HEK293 (cell line): Measurements from ENCODE around the gene USP3.

Experiments used
- CTCF ChIA-PET: fragments of 350-600 bp; formaldehyde crosslinking; extraction: SDS; loops from one replicate; lab custom pipeline; 2021; ENCODE audit warnings: antibody characterized with exemption; lab: Yijun Ruan, JAX
- POLR2A ChIA-PET: fragments of 300-600 bp; formaldehyde crosslinking; extraction: SDS; loops from one replicate; lab custom pipeline; 2020; ENCODE audit warnings: antibody characterized with exemption, inconsistent platforms; lab: Yijun Ruan, JAX
- H3K27ac ChIP-seq: fragments of 200-500 bp; sonication (Bioruptor generic); 2 replicates; pipeline ENCODE4 v1.5.1; 2014; ENCODE audit warnings: low read depth, low read length, control low read depth, inconsistent platforms; ENCODE audit errors: extremely low read depth
- H3K36me3 ChIP-seq, 2 experiments: fragments of 200-500 bp in 1 of 2; sonication (Bioruptor generic) in 1 of 2; 1 replicate in 1 of 2; 2 replicates in 1 of 2; pipeline ENCODE4 v1.5.1; 2014 to 2017; ENCODE audit warnings: inconsistent platforms in 2 of 2, low read length in 2 of 2; ENCODE audit not compliant: control insufficient read depth in 2 of 2, insufficient read depth in 1 of 2
- H3K4me1 ChIP-seq: fragments of 200-500 bp; sonication (Bioruptor generic); 2 replicates; pipeline ENCODE4 v1.5.1; 2014; ENCODE audit warnings: mild to moderate bottlenecking, low read length, inconsistent platforms; ENCODE audit not compliant: control insufficient read depth, insufficient read depth
- H3K4me3 ChIP-seq: 2 replicates; pipeline ENCODE4 v1.5.1; 2011; ENCODE audit warnings: low read depth, mild to moderate bottlenecking, control low read depth, low read length, moderate library complexity
- H3K9me3 ChIP-seq: fragments of 200-500 bp; sonication (Bioruptor generic); 2 replicates; pipeline ENCODE4 v1.5.1; 2014; ENCODE audit warnings: low read depth, low read length, inconsistent platforms; ENCODE audit not compliant: control insufficient read depth, insufficient read depth
- PRDM1 ChIP-seq: fragments of 450-650 bp; formaldehyde crosslinking; IDR thresholded peaks from 2 replicates; pipeline ENCODE4; 2016; ENCODE audit warnings: missing biosample characterization, missing genetic modification characterization
- SCRT2 ChIP-seq: fragments of 450-650 bp; formaldehyde crosslinking; IDR thresholded peaks from 2 replicates; pipeline ENCODE4 v1.5.1; 2016; ENCODE audit warnings: missing biosample characterization, missing genetic modification characterization
- YY2 ChIP-seq: fragments of 450-650 bp; formaldehyde crosslinking; IDR thresholded peaks from 2 replicates; pipeline ENCODE4 v1.5.1; 2016; ENCODE audit warnings: missing biosample characterization, missing genetic modification characterization
- ZFHX2 ChIP-seq: fragments of 450-650 bp; formaldehyde crosslinking; conservative IDR thresholded peaks from 2 replicates; pipeline ENCODE4 v1.5.1; 2016; ENCODE audit warnings: missing biosample characterization, missing genetic modification characterization
- ZNF174 ChIP-seq: fragments of 450-650 bp; formaldehyde crosslinking; IDR thresholded peaks from 2 replicates; pipeline ENCODE4 v1.5.0; 2017; ENCODE audit warnings: missing biosample characterization, mild to moderate bottlenecking, missing genetic modification characterization
- ZNF19 ChIP-seq: fragments of 450-650 bp; formaldehyde crosslinking; IDR thresholded peaks from 2 replicates; pipeline ENCODE4; 2016; ENCODE audit warnings: missing biosample characterization, missing genetic modification characterization, low read depth
- ZNF266 ChIP-seq: fragments of 450-650 bp; formaldehyde crosslinking; IDR thresholded peaks from 2 replicates; pipeline ENCODE4 v1.5.1; 2016; ENCODE audit warnings: missing biosample characterization, missing genetic modification characterization, low read depth
- ZNF366 ChIP-seq: fragments of 450-650 bp; formaldehyde crosslinking; conservative IDR thresholded peaks from 2 replicates; pipeline ENCODE4 v1.5.1; 2016; ENCODE audit warnings: missing biosample characterization, missing genetic modification characterization
- ZNF521 ChIP-seq: fragments of 450-650 bp; formaldehyde crosslinking; IDR thresholded peaks from 2 replicates; pipeline ENCODE4 v1.5.1; 2017; ENCODE audit warnings: missing biosample characterization, mild to moderate bottlenecking, missing genetic modification characterization
- ZNF544 ChIP-seq: fragments of 450-650 bp; formaldehyde crosslinking; IDR thresholded peaks from 2 replicates; pipeline ENCODE4 v1.5.0; 2017; ENCODE audit warnings: missing biosample characterization, missing genetic modification characterization
- ZSCAN30 ChIP-seq: fragments of 450-650 bp; IDR thresholded peaks from 2 replicates; pipeline ENCODE4 v1.5.1; 2018; ENCODE audit warnings: missing biosample characterization, mild to moderate bottlenecking, missing genetic modification characterization, moderate library complexity
- TF ChIP-seq, protein P1 (sequence below): fragments of 450-650 bp; formaldehyde crosslinking; IDR thresholded peaks from 2 replicates; pipeline ENCODE4 v1.5.1; 2016; ENCODE audit warnings: missing biosample characterization, missing genetic modification characterization, borderline replicate concordance
- TF ChIP-seq, protein P2 (sequence below): fragments of 450-650 bp; formaldehyde crosslinking; IDR thresholded peaks from 2 replicates; pipeline ENCODE4 v1.5.1; 2016; ENCODE audit warnings: missing biosample characterization, missing genetic modification characterization

The USP3 gene

DNA sequence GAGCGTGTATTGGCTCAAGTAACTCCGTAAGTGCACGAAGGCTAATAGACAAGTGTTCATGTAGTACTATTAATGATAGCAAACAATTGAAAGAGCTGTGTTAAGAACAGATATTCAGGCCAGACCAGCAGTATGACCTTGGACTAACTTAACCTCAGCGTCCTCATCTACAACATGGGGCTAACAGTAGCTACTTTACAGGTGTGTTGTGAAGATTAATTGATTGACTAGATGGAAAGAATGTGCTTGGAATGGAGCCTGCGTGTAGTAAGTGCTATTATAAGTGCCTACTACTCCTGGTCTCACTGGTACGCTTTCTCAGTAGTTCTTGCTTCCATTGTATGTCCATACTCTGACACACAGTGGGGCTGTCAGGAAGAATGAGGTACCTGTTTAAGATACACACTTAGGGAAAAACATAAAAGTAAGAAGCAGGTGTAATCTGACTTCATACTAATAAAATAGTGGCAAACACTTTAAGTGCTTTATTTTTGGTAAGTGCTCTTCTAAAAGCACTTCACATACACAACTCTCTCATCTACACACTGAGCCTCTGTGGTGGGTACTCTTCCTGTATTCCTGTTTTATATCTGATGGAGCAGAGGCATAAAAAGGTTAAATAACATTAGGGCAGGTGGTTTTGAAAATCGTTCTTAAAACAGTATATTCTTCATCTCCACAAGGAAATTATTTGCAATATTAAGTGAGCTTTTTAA, 68.5 kb downstream of the USP3 start (continued):
- TF ChIP-seq ZNF19 (tag by site-specific recombination) = no peak
- no peak for TF ChIP-seq ZNF544 (tag by site-specific recombination)
- TF ChIP-seq YY2 (tag by site-specific recombination) = no peak
- TF ChIP-seq, protein P1, sequence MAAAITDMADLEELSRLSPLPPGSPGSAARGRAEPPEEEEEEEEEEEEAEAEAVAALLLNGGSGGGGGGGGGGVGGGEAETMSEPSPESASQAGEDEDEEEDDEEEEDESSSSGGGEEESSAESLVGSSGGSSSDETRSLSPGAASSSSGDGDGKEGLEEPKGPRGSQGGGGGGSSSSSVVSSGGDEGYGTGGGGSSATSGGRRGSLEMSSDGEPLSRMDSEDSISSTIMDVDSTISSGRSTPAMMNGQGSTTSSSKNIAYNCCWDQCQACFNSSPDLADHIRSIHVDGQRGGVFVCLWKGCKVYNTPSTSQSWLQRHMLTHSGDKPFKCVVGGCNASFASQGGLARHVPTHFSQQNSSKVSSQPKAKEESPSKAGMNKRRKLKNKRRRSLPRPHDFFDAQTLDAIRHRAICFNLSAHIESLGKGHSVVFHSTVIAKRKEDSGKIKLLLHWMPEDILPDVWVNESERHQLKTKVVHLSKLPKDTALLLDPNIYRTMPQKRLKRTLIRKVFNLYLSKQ (tag by site-specific recombination) = no peak
- TF ChIP-seq ZNF521 (tag by site-specific recombination) = no peak

DNA sequence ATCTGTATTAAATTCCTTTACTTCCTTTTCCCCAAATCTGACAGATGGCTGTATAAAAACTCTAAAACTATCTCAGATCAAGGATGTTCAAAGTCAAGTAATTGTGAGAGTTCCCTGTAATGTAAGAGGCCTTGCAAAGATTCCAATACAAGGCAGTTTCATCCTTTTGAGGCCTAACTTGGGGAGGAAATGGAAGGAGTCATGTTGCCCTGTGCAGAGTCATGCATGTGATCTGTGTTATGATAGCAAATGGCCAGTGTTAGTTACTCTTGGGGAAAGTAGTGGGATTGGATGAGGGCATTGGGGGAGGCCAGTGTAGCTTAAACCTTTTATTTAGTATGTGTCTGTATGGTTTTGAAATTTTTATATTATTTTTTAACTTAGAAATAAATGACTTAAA, 69.1 kb downstream of the USP3 start:
- Histone ChIP-seq H3K36me3 (peaks cover 0 to 43% of the 10 kb centered on the region in 2 experiments; a peak in 2 of 3 replicates), H3K27ac (no peak overlapping the region), H3K9me3 (no peaks in the 10 kb centered on the region), H3K4me1 (peaks cover 9% of the 10 kb centered on the region; the same call in 1 of the 2 replicates), H3K4me3 (no peak overlapping the region)
- ChIA-PET POLR2A (no interaction called here), CTCF (interaction anchor here (1.1 kb wide), 1 partner anchor 107 kb away, joined by 5 read pairs; no protein-coding TSS in a partner anchor)
- TF ChIP-seq ZSCAN30 (tag by site-specific recombination) (no peak), PRDM1 (tag by site-specific recombination) (no peak), ZNF266 (tag by site-specific recombination) (no peak), ZNF366 (tag by site-specific recombination) (no peak)

DNA sequence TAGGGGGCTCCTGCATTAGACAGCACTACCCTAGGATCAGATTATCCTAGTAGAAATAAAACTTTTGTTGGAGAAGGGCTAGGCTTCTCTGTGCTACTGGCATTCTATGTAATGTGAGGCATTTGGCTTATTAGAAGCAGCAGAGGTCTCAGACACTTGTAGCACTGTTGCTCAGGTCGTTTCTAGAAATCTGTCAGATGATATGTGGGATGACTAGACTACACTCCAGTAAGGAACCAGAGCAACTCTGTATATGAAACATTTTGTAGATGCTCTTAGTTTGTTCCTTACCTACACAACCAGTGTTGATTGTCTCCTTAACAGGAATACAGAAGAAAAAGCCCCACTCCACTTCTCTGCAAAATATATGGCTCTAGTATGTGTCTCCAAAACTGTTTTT, 70.9 kb downstream of the USP3 start:
- Histone ChIP-seq H3K36me3 (peaks cover 4 to 35% of the 10 kb centered on the region in 2 experiments), H3K4me1 (peaks cover 9% of the 10 kb centered on the region; the same call in 1 of the 2 replicates), H3K4me3 (no peak overlapping the region), H3K9me3 (no peaks in the 10 kb centered on the region), H3K27ac (no peak overlapping the region)
- POLR2A ChIA-PET = no interaction called here
- no peak for TF ChIP-seq ZNF174 (tag by site-specific recombination)
- TF ChIP-seq SCRT2 (tag by site-specific recombination) = peak; percentile 37; the same call in 1 of the 2 replicates
- CTCF ChIA-PET = no interaction called here

DNA sequence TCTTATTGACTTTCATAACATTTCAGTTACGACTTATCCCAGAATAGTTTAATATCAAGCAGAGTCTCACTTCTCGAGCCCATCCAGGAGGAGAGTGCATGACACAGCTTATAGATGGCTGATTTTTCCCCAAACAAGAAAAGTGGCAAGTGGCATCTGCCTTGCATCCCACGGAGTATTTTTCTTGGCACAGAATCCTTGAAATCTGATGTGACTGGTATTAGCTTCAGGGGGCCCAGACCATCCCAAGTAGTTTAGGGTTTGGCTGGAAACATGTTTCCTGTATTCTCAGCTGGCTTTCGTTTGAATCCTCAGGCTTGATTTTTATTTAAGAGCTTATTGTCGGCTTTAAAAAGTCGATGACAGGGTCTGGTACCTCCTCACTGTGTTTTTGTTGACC, 72.0 kb downstream of the USP3 start:
- TF ChIP-seq, protein P2, sequence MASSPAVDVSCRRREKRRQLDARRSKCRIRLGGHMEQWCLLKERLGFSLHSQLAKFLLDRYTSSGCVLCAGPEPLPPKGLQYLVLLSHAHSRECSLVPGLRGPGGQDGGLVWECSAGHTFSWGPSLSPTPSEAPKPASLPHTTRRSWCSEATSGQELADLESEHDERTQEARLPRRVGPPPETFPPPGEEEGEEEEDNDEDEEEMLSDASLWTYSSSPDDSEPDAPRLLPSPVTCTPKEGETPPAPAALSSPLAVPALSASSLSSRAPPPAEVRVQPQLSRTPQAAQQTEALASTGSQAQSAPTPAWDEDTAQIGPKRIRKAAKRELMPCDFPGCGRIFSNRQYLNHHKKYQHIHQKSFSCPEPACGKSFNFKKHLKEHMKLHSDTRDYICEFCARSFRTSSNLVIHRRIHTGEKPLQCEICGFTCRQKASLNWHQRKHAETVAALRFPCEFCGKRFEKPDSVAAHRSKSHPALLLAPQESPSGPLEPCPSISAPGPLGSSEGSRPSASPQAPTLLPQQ (tag by site-specific recombination) = 0 out of 2 replicates have a peak, but pooled peaks have one; percentile 32
- TF ChIP-seq ZFHX2 (tag by site-specific recombination) (0 out of 2 replicates have a peak, but pooled peaks have one; percentile 6), ZNF544 (tag by site-specific recombination) (no peak)
- H3K4me3 ChIP-seq = no peak overlapping the region
- peaks cover 9% of the 10 kb centered on the region; the same call in 1 of the 2 replicates for H3K4me1 ChIP-seq
- peaks cover 4 to 29% of the 10 kb centered on the region in 2 experiments for H3K36me3 ChIP-seq
- POLR2A ChIA-PET = no interaction called here
- no peak overlapping the region for H3K27ac ChIP-seq
- H3K9me3 ChIP-seq = no peaks in the 10 kb centered on the region
- CTCF ChIA-PET = interaction anchor here (0.7 kb wide), 1 partner anchor 54 kb away, joined by 3 read pairs; no protein-coding TSS in a partner anchor
